GM04504 (cell line): ENCODE results near the gene IGFBP2.
A peak's percentile ranks its signal among the peaks of the same experiment; 100 is the strongest.
"Not testable (repeated sequence)": the region's sequence is repeated elsewhere in the genome, so short reads cannot be mapped to it uniquely, and the experiment has no call there.

Experiments
- DNase-seq: peaks from one replicate; pipeline ENCODE4 v3.0.0-alpha.2; 2012; ENCODE audit warnings: low read depth

IGFBP2 gene

DNA sequence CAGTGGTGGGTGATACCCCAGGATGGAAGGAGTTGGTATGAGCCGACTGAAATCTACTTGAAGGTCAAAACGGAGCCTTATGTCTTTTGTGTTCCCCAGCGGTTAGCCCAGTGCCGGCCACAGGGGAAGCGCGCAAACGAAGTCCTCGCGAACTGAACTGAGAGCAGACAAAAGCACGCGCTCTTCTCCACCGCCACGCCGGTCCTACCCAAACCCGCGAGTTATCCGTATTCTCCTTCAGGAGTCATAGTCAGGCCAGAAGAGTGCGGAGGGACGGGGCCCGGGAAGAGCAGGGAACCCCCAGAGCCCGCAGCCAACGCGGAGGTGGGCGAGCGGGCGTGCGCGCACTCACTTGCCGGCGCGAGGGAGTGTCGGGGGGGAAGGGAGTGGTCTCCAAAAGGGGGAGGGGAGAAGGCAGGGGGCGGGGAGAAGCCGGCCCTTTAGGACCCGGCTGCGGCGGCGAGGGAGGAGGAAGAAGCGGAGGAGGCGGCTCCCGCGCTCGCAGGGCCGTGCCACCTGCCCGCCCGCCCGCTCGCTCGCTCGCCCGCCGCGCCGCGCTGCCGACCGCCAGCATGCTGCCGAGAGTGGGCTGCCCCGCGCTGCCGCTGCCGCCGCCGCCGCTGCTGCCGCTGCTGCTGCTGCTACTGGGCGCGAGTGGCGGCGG lies at the start of gene IGFBP2:
TSS of gene IGFBP2 (plus strand) at position 469 of the 664 bp plus-strand sequence. CDS start at position 573, 104 bp downstream.
- DNase-seq: no peak

- no peak for DNase-seq
These were observed 49.6 kb upstream of the IGFBP2 start for GRCh38 chr2:216583606-216584005.

- DNase-seq: no peak
These were observed 49.1 kb upstream of the IGFBP2 start for GRCh38 chr2:216584112-216584511.

- no peak for DNase-seq
These were observed 47.8 kb upstream of the IGFBP2 start for GRCh38 chr2:216585441-216585840.

GRCh38 chr2:216588861-216589710 lies 44.1 kb upstream of the IGFBP2 start:
- DNase-seq: no peak

DNA sequence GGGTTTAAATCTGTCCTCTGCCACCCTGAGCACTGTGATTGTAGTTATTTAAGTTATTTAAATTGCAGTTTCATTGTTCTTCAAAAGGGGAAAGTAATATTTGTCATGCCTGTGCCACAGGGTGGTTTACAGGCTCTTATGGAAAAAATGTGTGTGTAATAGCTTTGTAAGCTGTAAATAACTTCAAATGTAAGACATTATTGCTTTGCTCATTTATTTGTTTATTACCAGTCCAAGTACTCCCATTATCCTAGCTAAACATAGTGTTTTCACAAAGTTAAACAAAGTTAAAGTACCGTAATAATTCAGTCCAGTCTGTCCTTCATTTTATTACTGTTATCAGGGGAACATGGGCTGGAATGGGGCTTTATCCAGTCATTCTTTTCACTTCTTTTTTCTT lies 43.4 kb upstream of the IGFBP2 start:
- DNase-seq: no peak

DNA sequence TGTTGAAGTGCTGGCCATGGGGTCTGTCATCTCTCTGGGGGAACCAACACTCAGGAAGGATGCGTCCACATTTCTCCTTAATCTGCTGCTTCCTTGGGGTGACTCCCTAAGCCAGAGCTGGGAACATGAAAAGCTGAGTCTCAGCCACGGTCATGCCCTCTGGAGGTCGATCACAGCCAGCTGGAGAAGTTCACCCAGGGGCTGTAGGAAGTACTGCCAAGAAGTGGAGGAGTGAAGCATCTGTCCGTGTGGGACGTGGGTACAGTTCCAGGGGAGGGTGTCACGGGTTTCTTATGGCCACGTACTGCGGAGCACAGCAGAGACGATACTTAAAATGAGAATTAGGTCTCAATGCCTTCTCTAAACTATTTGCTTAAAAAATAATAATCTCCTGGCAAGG lies 42.4 kb upstream of the IGFBP2 start:
- no peak for DNase-seq

GRCh38 chr2:216591480-216591879 lies 41.7 kb upstream of the IGFBP2 start:
- DNase-seq: no peak

DNA sequence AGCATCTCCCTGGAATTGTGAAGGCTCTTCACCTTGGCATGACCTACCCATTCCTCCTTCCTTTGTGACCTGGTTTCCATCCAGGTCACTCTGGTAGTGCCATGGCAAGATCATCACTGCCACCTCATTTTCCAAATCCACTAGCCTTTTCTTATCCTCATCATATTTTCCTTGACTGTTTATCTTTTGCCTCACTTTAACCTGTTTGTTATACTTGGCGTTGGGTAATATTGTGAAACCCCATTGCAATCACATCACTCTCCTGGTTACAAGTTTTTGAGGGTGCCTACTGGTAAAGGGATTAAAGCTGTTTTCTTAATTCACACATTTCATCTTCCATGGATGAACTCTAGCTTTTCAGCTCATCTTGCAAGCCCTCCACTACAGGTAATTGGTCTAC lies 39.1 kb upstream of the IGFBP2 start:
- DNase-seq: no peak

GRCh38 chr2:216596236-216596979 lies 36.8 kb upstream of the IGFBP2 start:
- DNase-seq: peak; percentile 92

DNA sequence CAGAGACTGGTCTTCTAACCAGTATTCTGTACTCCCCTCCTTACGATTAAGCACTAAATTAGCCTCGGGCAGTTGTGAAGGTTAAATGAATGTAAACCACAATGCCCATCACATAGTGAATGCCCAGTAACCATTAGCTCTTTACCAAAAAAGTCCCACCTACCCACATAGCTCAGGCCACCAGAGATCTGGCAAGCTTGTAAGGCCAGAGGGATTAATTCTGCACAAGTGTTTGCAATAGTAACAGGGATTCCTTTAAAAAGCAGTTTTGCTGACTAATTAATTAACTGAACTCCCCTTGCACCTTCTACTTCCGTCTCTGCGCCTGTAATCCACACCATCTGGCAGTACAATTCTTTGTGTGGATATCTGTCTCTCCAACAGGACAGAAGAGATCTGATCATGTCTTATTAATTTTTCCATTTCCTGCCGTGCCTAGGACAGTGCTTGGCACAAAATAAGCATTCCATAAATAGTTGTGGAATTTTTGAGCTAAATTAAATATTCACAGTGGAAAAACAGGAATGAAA lies 36.2 kb upstream of the IGFBP2 start:
- DNase-seq: no peak

DNA sequence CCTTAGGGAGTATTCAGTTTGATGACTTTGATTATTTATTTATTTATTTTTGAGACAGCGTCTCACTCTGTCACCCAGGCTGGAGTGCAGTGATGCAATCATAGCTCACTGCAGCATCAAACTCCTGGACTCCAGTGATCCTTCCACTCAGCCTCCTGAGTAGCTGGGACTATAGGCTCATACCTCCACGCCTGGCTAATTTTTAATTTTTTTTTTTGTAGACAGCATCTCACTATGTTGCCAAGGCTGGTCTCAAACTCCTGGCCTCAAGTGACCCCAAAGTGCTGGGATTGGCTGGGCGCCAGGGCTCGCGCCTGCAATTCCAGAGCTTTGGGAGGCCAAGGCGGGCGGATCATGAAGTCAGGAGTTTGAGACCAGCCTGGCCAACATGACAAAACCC lies 35.4 kb upstream of the IGFBP2 start:
- not testable (repeated sequence) for DNase-seq

DNA sequence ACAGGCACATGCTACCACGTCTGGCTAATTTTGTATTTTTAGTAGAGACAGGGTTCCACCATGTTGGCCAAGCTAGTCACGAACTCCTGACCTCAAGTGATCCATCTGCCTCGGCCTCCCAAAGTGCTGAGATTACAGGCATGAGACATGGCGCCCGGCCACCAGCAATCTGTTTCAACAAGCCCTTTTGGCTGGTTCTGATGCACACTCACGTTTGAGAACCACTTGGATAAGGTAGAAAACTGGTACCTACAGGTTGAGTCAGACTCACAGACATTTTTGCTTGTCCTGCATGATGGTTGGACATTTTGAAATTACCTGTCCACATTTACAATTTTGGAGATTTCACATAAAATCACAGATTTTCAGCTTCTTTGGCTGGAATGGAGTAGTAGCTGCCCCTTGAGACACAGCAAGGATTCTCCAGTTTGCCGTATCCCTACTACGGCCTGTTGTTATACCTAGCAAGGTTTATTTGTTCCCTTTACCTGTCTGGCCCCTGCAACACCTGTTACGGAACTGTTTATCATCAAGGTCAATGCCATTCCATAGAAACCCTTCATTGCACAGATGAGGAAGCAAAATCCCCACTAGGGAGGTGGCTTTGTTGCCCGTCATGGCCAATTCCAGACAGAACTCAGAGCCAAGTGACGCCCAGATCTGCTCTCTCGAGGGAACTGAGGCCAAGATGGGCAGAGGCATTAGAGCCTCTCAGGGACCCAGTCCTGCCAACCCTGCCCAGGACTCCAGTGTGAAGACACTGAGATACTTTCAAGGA lies 31.4 kb upstream of the IGFBP2 start:
- no peak for DNase-seq

GRCh38 chr2:216603010-216603883 lies 30.0 kb upstream of the IGFBP2 start:
- DNase-seq: no peak

- DNase-seq: no peak
These were observed 29.4 kb upstream of the IGFBP2 start for GRCh38 chr2:216603884-216604245.

- DNase-seq: no peak
These were observed 28.8 kb upstream of the IGFBP2 start for GRCh38 chr2:216604458-216604857.

- no peak for DNase-seq
These were observed 26.5 kb upstream of the IGFBP2 start for GRCh38 chr2:216606551-216607276.

DNA sequence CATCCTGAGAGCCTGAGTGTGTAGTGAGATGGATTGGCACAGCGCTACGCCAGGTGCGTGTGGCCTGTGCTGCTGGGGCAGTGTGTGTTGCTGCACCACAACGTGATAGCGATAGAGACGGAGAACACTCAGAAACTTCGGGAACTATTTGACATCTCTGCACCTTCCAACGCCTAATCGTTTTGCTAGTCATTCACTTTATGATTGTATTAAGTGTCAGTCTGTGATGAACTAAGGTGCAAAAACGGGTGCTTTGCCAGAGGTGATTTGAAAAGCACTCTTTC lies 26.0 kb upstream of the IGFBP2 start:
- DNase-seq: no peak

GRCh38 chr2:216608525-216608924 lies 24.7 kb upstream of the IGFBP2 start:
- no peak for DNase-seq
